GM19239 (cell line): ENCODE results near the gene F7.
"Not testable (repeated sequence)": the region's sequence is repeated elsewhere in the genome, so short reads cannot be mapped to it uniquely, and the experiment has no call there.

ENCODE experiments used
- DNase-seq: peaks from one replicate; pipeline ENCODE4 v3.0.0; 2011; ENCODE audit warnings: low spot score; ENCODE audit not compliant: insufficient read length
- FAIRE-seq: peaks from 2 replicates; lab custom pipeline; 2011; peaks lifted over from hg19 to GRCh38; lab: Jason Lieb, UNC

The F7 gene

GRCh38 chr13:113150550-113151365 is 45.2 kb downstream of the F7 start:
- FAIRE-seq: no peak
- DNase-seq: no peak

DNA sequence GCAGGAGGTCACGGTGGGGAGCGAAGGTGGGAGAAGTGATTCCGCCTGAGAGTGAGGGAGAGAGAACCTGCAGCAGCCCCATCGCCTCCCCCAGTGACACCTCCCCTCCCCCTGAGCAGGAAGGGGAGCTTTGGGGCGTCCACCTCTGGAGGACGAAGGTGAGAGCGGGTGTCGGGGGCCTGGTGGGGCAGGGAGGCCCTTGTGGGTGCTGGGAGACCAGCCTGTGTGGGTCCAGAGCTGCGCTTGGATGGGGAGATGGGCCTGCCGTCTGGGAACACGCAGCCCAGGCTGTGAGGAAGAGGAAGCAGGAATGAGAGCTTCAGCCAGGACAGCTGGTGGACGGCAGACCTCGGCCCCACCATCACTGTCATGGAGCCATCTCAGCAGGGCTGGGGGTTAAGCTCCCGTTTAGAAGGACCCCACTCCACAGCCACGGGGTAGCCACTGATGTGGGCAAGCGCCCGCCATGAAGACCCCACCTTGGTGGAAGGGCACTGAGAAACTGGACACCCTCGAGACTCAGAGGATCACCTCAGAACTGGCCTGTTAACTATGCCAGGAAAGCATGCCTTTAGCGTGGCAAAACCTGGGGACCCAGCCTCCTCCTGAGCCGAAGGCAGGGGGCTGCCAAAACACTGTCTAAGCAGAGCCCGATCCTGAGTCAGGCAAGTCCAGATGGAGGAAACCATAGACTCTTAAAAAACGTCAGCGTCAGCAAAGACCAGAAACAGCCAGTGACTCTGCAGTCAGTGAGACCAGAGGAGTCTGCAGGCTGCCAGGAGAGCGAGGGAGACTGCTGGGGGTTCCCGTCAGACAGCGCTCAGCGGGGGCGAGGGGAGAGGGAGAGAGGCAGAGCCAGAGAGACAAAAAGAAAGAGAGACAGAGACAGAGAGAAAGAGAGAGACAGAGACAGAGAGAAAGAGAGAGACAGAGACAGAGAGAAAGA is 46.4 kb downstream of the F7 start:
- no peak for FAIRE-seq
- no peak for DNase-seq

DNA sequence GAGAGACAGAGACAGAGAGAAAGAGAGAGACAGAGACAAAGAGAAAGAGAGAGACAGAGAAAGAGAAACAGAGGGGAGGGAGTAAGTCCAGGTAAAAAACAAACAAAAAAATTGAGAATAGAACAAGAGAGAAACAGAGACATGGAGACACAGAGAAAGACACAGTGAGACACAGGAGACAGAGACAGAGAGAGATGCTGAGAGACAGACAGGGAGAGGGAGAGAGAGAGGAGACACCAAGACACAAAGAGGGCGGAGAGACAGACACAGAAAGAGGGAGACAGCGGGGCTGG is 47.0 kb downstream of the F7 start:
- DNase-seq (no peak), FAIRE-seq (no peak)

- peak; percentile 37 for DNase-seq
- FAIRE-seq: no peak
Observed at GRCh38 chr13:113152984-113153809, 47.6 kb downstream of the F7 start.

GRCh38 chr13:113153810-113154748 is 48.5 kb downstream of the F7 start:
- peak; percentile 70 for FAIRE-seq
- DNase-seq: peak; percentile 77

GRCh38 chr13:113155201-113155600 is 49.6 kb downstream of the F7 start:
- FAIRE-seq (no peak), DNase-seq (no peak)

DNA sequence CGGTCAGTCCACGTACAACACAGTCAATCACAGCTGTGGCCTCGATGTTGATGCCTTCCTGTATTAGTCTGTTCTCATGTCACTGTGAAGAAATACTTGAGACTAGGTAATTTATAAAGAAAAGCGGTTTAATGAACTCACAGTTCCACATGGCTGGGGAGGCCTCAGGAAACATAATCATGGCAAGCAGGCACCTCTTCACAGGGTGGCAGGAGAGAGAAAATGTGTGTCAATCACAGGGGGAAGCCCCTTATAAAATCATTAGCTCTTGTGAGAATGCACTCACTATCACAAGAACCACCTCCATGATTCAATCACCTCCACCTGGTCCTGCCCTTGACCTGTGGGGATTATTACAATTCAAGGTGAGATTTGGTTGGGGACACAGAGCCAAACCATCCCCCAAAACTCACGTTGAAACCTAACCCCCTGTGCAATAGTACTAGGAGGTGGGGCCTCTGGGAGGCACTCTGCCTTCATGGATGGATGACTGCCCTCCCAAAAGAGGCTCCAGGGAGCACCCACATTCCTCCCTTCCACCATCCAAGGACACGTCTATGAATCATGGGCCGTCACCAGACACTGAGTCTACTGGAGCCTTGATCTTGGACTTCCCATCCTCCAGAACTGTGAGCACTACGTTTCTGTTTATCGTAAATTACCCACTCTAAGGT is 50.5 kb downstream of the F7 start:
- FAIRE-seq (no peak), DNase-seq (no peak)

DNA sequence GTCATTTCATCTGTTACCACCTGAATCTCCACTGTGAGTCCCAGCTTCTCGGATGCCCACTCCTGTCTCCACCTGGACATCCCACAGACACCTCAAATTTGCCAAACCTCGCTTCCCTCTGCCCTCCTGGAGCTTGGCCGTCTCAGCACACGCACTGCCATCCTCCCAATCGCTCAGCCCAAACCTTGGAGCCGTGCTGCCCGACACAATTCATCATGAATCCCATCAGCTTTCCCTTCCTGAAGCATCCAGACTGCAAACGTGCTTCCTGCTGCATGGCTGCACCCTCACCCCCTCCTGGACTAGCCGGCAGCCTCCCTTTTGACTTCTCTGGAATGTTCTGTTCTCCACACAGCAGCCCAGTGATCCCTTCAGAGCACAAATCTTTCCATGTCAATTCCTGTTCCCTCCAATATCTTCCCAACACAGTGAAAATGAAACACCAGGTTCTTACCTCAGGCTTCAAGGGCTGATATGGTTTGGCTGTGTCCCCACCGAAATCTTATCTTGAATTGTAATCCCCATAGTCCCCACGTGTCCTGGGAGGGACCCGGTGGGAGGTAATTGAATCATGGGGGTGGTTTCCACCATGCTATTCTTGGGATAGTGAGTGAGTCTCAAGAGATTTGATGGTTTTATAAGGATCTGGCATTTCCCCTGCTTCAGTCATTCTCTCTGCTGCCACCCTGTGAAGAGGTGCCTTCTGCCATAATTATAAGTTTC is 51.8 kb downstream of the F7 start:
- FAIRE-seq: no peak
- DNase-seq: no peak

GRCh38 chr13:113157929-113158747 is 52.5 kb downstream of the F7 start, which contains the start of gene PROZ:
Gene PROZ, plus strand, starts transcription at chr13:113158648. Its CDS starts 13 bp downstream, at chr13:113158661.
- DNase-seq: no peak
- no peak for FAIRE-seq

DNA sequence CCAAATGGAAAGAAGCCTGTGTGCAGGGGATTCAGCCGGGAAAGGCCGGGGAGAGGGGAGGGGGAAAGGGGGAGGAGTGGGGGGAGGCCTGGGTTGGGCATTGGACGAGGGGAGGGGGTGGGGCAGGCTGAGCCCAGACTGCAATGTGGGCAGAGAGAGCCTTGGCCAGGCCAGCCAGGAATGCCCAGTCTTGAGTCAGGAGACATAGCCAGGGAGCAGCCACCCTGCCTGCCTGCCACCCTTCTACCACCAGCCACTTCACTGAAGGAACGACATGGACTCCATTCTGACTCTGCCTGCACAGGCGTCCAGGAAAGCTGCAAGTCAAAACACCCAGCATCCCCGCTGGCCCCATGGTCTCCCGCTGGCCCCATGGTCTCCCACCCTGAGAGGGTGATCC is 53.4 kb downstream of the F7 start:
- no peak for DNase-seq
- no peak for FAIRE-seq

DNA sequence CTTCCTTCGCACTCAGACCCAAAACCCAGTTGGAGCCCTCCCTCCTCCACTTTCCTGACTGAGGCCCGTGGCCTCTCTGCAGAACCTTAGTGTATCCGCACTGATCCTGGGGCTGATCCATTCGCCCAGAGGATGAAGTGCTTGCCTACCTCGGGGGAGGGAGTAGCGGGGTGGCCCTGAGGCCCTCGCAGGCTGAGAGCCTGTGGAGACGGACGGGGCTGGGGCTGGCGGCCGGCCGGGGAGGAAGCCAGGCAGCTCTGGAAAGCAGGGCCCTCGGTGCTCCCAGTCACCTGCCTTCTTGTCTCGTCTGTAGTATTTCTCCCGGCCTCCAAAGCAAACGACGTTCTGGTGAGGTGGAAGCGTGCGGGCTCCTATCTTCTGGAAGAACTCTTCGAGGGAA is 54.1 kb downstream of the F7 start:
- DNase-seq: no peak
- FAIRE-seq: no peak

- DNase-seq (no peak), FAIRE-seq (no peak)
Observed at GRCh38 chr13:113160983-113161382, 55.4 kb downstream of the F7 start.

GRCh38 chr13:113161433-113161832 is 55.8 kb downstream of the F7 start:
- FAIRE-seq (no peak), DNase-seq (no peak)

- not testable (repeated sequence) for DNase-seq, FAIRE-seq
Observed at GRCh38 chr13:113161975-113162374, 56.4 kb downstream of the F7 start.

GRCh38 chr13:113162783-113163685 is 57.4 kb downstream of the F7 start:
- FAIRE-seq (no peak), DNase-seq (no peak)

DNA sequence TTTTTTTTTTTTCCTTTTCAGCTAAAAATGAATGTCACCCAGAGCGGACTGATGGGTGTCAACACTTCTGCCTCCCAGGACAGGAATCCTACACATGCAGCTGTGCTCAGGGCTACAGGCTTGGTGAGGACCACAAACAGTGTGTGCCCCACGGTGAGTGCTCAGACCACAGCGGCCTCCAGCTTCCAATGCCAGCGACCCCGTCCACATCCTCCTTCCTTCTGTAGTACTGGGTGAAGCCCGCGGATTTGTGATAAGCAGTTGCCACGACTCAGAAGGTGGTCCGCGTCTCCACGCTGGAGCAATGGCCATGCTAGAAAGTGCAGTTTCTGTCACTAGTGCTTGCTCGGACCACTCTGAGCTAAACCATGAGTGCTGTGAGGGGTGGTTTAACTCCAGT is 58.9 kb downstream of the F7 start:
- DNase-seq (no peak), FAIRE-seq (no peak)
